ELR (cell line): ENCODE measurements around the gene NCCRP1.

Source experiments
- DNase-seq: peaks from one replicate; pipeline ENCODE4 v3.0.0-alpha.2; 2015; ENCODE audit warnings: low read depth

Gene NCCRP1

DNA sequence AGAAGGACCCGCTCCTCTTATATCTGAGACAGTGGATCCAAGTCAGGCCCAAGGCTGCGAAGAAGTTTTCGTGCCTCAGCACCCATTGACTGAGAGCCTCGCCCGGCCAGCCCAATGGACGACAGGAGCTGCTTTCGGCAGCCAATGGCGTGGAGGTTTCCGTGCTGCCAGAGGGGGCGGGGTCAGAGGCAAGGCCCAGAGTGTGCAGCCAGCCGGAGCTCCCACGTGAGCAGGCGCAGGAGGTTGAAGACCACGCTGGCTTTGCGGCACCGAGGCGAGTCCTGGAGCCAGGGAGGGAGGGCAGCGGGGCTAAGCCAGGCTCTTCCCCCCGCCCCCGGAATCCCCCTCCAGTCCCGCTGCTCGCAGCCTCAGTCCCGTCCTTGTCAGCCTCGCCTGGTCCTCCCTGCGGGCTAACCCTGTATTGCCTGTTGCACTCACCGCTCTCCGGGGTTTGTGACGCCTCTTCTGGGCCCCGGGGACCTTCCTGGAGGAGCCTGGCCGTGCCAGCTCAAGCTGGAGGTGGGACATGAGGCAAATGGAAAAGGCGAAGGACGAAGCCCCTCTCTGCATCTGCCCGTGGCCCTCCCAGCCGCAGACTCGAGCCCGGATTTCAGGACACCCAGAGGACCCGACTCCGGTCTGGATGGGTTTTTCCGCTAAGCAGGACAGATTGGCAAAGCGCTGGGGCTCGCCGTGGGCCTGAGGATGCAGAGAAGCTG is 50.3 kb downstream of the NCCRP1 start:
- no peak for DNase-seq

GRCh38 chr19:39247701-39248664 is 51.2 kb downstream of the NCCRP1 start:
- no peak for DNase-seq

GRCh38 chr19:39248806-39249205 is 52.0 kb downstream of the NCCRP1 start, which contains the start of gene IFNL4:
IFNL4 (minus strand) TSS chr19:39248856.
- DNase-seq = no peak

DNA sequence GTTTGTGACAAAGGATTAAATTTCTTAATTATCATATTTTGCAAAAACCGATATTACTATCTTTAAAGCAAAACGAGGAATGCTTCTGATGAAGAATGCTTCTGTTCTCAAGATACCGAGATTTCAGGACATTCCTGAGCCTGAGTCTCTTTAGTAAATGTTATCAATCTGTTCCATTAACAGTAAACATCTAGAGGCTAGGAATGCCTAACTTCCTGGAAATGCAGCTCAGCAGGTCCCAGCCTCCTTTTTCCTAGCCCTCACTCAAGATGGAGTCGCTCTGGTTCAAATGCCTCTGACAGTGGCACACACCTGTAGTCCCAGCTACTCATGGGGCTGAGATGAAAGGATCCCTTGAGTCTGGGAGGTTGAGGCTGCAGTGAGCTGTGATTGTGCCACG is 54.3 kb downstream of the NCCRP1 start:
- DNase-seq = no peak
